ENCODE measurements around the gene NEURL1B.
"Not testable (repeated sequence)": the region's sequence is repeated elsewhere in the genome, so short reads cannot be mapped to it uniquely, and the experiment has no call there.

Gene NEURL1B

GRCh38 chr5:172700365-172701290, 59.6 kb downstream of the NEURL1B start:
- DNase-seq, result no peak

GRCh38 chr5:172701291-172701656, 60.2 kb downstream of the NEURL1B start:
- DNase-seq, result no peak

DNA sequence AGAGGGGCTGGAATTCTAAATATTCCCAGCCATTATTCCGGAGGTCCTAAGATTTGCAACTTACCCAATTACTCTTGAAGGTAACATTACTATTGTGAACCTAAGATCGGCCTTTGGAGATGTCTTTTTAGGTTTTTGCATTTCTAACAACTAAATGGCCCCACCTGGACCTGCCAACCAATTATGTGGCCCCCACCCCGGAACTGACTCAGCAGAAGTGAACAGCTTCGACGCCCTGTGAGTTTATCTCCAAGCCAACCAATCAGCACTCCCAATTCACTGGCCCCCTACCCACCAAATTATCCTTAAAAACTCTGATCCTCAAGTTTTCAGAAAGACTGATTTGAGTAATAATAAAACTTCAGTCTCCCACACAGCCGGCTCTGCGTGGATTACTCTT, 62.9 kb downstream of the NEURL1B start:
- DNase-seq, result no peak

DNA sequence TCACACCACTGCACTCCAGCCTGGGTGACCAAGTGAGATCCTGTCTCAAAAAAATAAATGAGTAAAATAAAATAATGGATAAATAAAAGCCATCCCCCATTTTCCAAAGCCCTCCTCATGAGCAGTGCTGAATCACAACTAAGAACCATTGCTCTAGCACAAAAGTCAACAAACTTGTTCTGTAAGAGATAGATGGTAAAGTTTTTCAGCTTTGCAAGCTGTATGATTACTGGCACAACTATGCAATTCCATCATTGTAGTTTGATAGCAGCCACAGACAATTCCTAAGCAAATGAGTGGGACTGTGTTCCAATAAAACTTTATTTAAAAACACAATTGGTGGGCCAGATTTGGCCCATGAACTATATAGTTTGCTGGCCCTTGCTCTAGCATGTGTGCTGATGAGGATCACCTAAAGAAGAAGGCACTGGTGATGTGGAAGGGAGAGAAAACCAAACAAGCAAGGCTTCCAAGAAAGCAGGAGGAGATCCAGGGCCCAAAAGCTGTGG, 64.6 kb downstream of the NEURL1B start:
- no peak for DNase-seq

- no peak for DNase-seq
These were observed 65.7 kb downstream of the NEURL1B start for GRCh38 chr5:172706796-172707195.

- no peak for DNase-seq
These were observed 66.5 kb downstream of the NEURL1B start for GRCh38 chr5:172707285-172708182.

GRCh38 chr5:172708183-172708505, 67.1 kb downstream of the NEURL1B start:
- no peak for DNase-seq

GRCh38 chr5:172710676-172711075, 69.6 kb downstream of the NEURL1B start:
- DNase-seq, result no peak

DNA sequence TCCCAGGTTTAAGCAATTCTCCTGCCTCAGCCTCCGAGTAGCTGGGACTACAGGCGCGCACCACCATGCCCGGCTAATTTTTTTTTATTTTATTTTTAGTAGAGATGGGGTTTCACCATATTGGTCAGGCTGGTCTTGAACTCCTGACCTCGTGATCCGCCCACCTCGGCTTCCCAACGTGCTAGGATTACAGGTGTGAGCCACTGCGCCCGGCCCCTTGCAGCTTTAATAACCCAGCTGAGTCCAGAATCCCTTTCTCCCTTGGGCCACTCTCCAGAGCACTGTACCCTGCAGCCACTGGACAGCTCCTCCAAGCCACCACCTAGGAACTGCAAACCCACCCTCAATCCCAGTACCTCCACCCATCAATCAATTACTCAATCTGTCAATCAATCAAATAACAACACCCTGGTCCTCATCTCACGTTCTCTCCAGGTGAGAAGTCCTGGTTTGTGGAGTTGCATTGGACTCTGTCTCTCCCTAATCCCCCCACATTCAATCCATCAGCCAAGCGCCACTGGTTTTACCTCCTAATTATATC, 70.3 kb downstream of the NEURL1B start:
- DNase-seq, result not testable (repeated sequence)

DNA sequence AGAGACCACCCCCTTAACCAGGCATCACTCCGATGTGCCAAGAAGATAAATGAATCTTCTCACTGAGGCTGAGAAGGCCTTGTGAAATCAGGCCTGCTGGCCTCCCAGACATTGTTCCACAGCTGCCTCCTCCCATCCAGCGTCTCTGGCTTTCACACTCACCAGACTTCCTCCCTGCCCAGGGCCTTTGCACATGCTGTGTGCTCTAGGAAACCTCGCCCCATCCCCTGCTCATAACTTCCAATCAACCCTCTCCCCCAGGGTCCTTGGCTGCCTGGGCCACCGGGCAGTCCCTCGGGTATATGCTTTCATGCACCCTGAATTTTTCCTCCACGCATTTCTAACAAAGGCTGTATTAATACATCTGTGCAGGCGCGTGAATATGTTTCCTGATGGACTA, 71.5 kb downstream of the NEURL1B start:
- DNase-seq, result no peak

DNA sequence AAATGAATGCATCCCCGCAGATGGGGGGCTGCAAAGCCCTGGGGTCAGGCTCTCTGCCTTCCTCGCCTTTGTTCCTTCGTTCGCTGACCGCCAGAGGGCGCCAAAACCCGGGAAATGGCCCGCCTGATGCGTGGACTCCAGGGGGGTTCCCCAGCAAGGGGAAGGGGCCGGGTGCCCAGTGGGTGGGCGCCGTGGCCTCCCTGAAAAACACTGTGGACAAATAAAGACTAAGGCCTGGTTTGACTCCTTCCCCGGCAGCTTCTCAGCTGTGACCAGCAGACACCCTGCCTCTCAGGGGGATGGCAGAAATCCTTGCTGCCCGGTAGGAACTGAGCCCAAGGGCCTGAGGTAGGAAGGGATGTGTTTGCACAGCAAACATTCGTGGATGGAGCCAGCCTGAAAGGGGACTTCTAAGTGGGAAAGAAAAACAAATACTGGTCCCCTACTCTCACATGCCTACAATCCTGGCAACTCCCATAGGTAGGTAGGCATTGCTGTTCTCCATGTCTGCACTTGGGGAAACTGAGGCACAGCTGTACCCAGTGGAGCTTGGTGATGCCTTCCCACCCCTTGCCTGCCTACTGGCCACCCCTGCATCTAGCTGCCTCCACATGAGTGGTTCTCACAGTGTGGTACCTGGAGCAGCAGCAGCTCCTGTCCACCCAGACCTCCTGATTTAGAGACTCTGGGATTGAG, 72.2 kb downstream of the NEURL1B start:
- no peak for DNase-seq

DNA sequence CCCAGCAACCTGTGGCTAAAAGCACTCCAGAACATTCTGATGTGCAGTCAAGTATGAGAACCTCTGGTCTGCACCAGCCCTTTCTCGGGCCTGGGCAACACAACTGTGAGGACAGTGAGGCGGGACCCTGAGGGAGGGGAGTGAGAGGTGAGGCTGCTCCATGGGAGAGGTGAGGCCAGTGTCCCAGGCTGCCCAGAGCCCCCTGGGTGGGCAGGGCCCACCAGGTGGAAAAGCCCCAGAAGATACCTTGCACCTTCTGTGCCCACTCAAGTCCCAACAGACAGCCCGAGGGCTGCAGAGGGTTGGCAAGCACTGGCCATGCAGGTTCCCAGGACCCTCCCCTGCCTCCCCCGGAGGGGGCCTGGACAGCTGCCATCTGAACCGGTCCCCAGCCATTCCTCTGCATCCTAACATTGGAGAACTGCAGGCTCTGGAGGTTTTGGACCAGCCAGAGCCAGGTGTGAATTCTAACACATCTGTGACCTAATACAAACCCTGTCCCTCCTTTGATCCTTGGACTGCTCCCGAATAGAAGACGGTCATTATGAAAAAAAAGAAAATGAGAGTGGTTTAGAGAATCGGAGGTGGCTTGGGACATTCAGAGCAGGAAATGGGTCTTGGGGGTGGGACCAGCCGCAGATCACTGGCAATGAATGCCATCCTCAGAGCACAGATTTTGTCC, 72.9 kb downstream of the NEURL1B start:
- no peak for DNase-seq

DNA sequence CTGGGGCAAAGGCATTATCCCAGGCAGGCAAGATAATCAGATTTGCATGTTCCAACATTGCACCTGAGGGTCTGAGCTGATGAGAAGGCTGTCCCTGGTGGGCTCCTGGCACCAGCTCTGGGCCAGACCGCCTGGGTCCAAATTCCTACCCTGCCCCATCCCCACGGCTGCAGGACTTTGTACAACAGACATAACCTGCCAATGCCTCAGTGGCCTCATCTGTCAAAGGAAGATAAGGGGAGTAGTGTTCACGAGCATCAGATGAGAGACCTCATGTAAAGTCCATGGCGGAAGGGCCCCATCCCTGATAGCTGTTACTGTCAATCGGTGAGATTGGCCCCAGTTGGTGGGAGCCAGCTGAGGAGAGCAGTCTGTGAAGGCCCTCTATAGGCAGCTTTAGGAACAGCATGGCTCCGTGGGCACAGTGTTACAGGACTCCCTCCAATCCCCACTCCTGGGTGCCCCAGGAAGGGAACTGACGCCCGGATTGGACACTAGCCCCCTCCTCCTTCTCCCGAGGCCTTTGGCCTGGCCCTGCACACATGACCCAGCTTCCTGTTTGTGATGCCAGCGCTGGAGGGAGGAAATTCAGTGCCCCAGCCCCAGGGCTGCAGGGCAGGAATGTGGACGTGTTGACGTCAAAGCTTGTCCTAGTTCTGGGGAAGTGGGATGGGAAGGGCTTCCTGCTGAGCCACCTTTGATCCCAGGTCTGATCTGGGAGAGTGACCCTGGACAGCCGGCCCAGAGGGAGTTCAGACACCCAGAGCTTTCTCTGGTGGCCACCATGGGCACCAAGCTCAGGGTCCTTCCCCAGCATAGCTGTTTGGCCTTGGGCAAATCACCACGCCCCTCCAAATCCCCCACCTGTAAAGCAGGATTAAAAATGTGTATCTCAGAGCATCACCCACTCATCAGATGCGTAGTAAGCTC, 73.7 kb downstream of the NEURL1B start:
- peak; percentile 70 for DNase-seq

DNA sequence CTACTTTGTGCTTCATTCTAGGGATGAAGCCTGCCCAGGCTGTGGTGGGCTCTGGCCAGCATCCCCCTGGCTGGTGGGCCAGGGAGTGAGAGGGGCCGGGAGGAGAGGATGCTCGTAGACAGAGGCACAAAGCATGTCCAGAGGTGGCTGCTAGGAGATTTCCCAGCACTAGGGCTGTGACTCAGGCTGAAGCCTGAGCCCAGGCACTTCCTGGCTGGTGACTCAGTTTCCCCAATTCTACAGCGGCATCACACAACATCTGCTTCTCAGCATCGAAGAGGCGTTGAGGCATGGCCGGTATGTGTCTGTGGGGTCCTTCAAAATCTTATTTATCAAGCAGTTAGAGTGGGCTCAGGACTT, 74.3 kb downstream of the NEURL1B start:
- no peak for DNase-seq

- no peak for DNase-seq
These were observed 75.0 kb downstream of the NEURL1B start for GRCh38 chr5:172715931-172716682.

- peak; percentile 80 for DNase-seq
These were observed 75.8 kb downstream of the NEURL1B start for GRCh38 chr5:172716796-172717313.

DNA sequence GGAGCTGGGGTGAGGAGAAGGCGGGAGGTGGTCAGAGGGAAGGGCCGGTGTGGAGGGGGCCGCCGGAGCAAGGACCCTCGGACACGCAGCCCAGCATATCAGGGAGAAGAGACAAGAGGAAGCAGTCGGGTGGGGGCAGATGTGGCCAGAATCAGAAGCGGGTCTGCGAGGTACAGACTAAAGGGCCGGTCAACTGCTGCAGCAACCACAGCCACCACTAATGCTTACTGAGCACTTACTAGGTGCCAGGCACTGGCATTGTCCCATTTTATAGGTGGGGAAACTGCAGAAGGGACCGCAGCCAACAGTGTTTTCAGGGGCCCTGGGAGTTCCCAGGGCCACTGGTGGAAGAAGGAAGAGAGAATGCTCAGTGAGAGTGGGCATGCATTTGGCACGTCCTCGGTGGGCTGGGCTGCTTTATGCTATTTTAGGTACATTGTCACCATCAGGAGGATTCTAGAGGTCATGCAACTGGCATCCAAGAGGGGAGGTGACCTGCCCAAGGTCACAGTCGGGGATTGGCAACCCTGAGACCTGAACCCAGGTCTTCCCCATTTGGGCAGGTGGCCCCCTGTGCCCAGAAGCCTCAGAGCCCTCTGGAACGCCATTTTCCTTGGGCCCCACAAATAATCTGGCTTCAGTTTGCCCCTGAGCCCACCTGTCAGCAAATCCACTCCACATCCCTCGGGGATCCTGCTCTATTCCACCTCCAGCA, 76.6 kb downstream of the NEURL1B start:
- DNase-seq, result no peak

- no peak for DNase-seq
These were observed 77.6 kb downstream of the NEURL1B start for GRCh38 chr5:172718527-172719114.

- no peak for DNase-seq
These were observed 78.1 kb downstream of the NEURL1B start for GRCh38 chr5:172719211-172719610.
